Measurements from ENCODE around the gene CERCAM. TPM values are rescaled to one million over a fixed set of nuclear protein-coding genes. Genes with fewer than 3 reads are reported as not detected.

The CERCAM gene
- polyA plus RNA-seq, 2 of the 4 experiments (the other 2 are of a cell fraction) = 16.5 to 28.5 TPM

- CTCF ChIA-PET = interaction anchor here (0.8 to 12.4 kb wide), 3 partner anchors 11 to 62 kb away, joined by 3 to 171 read pairs (median 5); no protein-coding TSS in a partner anchor
- 98% methylated on average over 14 of the region's 15 CpGs for WGBS (ENCODE audit: missing lambda C conversion rate)
- FAIRE-seq = no peak
These were observed 3.7 kb downstream of the CERCAM start for GRCh38 chr9:128424268-128424780.

GRCh38 chr9:128428644-128429512, 8.2 kb downstream of the CERCAM start:
- ATAC-seq (peak; percentile 39 to 41; a peak in 5 of 6 replicates), FAIRE-seq (no peak), DNase-seq (ENCODE audit: low read depth in 1 of 2, low spot score in 1 of 2) (no peak)
- Histone ChIP-seq H3K27ac (no peak overlapping the region), H3K9me3 (no peaks in the 10 kb centered on the region), H3K4me2 (no peak overlapping the region), H3K4me3 (no peak overlapping the region), H3K4me1 (no peaks in the 10 kb centered on the region)
- TF ChIP-seq REST (IDR thresholded peaks at IDR 0.05) = no peak
- TF ChIP-seq ZFP36 (IDR thresholded peaks at IDR 0.05; ENCODE audit: borderline replicate concordance, partially characterized antibody) = no peak
- TF ChIP-seq PHF8 (IDR thresholded peaks at IDR 0.05; ENCODE audit: borderline replicate concordance, low read depth) = no peak
- CTCF ChIA-PET = interaction anchor here (0.7 to 12.4 kb wide), 6 partner anchors 9 to 305 kb away, joined by 3 to 171 read pairs (median 6); no protein-coding TSS in a partner anchor
- WGBS (ENCODE audit: missing lambda C conversion rate) = 90% methylated on average over 21 of the region's 22 CpGs
- POLR2A ChIA-PET = no interaction called here

More at GRCh38 chr9:128424268-128424780, 3.7 kb downstream of the CERCAM start:
- no peak overlapping the region for H3K27ac ChIP-seq
- no peak overlapping the region for H3K4me2 ChIP-seq
- ATAC-seq = no peak
- H3K4me1 ChIP-seq = peaks cover 12% of the 10 kb centered on the region; the same call in 2 of the 3 replicates
- TF ChIP-seq CHD2 (IDR thresholded peaks at IDR 0.05; ENCODE audit: low read length, partially characterized antibody) = no peak
- no peak for TF ChIP-seq SMC3 (IDR thresholded peaks at IDR 0.05)
- no peak for TF ChIP-seq CBX8 (IDR thresholded peaks at IDR 0.05)
- TF ChIP-seq RARB (CRISPR knock-in tag; IDR thresholded peaks at IDR 0.05) = no peak
- no peak for TF ChIP-seq ESRRA (IDR thresholded peaks at IDR 0.05; ENCODE audit: borderline replicate concordance, low read length)
- TF ChIP-seq CTCF (IDR thresholded peaks at IDR 0.05) = no peak
- TF ChIP-seq PHF8 (IDR thresholded peaks at IDR 0.05; ENCODE audit: borderline replicate concordance, low read depth) = no peak
- TF ChIP-seq EHMT2 (IDR thresholded peaks at IDR 0.05; ENCODE audit: low read depth) = no peak
- no peak for TF ChIP-seq REST (IDR thresholded peaks at IDR 0.05)
- TF ChIP-seq MAZ (IDR thresholded peaks at IDR 0.05; ENCODE audit: borderline replicate concordance, low read depth, low read length) = no peak
- TF ChIP-seq HOXA7 (CRISPR knock-in tag; IDR thresholded peaks at IDR 0.05) = no peak
- TF ChIP-seq KDM5A (IDR thresholded peaks at IDR 0.05) = no peak
- no peak for TF ChIP-seq SREBF2 (IDR thresholded peaks at IDR 0.05)
- DNase-seq (ENCODE audit: low read depth in 1 of 2, low spot score in 1 of 2) = no peak
- H3K9me3 ChIP-seq = no peaks in the 10 kb centered on the region
- POLR2A ChIA-PET = no interaction called here
- no peak overlapping the region for H3K4me3 ChIP-seq
